Stomach (tissue), 9 donors: Measurements from ENCODE around the gene GABARAP. TPM values are rescaled to one million over a fixed set of nuclear protein-coding genes. Genes with fewer than 3 reads are reported as not detected.

Experiments
- DNase-seq, 2 donors: peaks; one replicate each; pipeline versions ENCODE4 v3.0.0 to v3.0.0-alpha.2; 2013 to 2019
- H3K27ac ChIP-seq, 5 donors: fragments of 200-600 bp in 4 of 5; sonication (generic) in 4 of 5; one replicate each; pipeline ENCODE4 v1.5.1; 2013 to 2019; ENCODE audit warnings: mild to moderate bottlenecking in 1 of 5, moderate library complexity in 1 of 5
- H3K27me3 ChIP-seq, 3 donors: fragments of 200-600 bp; sonication (generic); one replicate each; pipeline ENCODE4 v1.5.1; 2017 to 2019; ENCODE audit warnings: mixed run types in 1 of 3
- H3K36me3 ChIP-seq, 4 donors: fragments of 200-600 bp; sonication (generic); 1 replicate in 3 of 4; 2 replicates in 1 of 4; pipeline ENCODE4 v1.5.1; 2016 to 2019
- H3K4me1 ChIP-seq, 4 donors: fragments of 200-600 bp; sonication (generic); one replicate each; pipeline ENCODE4 v1.5.1; 2016 to 2019
- H3K4me3 ChIP-seq, 4 donors: fragments of 200-600 bp; sonication (generic) in 3 of 4; one replicate each; pipeline ENCODE4 v1.5.1; 2016 to 2019; ENCODE audit warnings: mild to moderate bottlenecking in 1 of 4
- H3K9me3 ChIP-seq, 4 donors: fragments of 200-600 bp; sonication (generic); one replicate each; pipeline ENCODE4 v1.5.1; 2016 to 2019
- EP300 ChIP-seq: sonication (generic); formaldehyde crosslinking; IDR thresholded peaks from one replicate; pipeline ENCODE4 v1.6.1; 2017; ENCODE audit warnings: antibody characterized with exemption
- POLR2A ChIP-seq, 4 donors: fragments of 450-650 bp; IDR thresholded peaks; one replicate each; pipeline ENCODE4 v1.6.1; 2016; ENCODE audit warnings: antibody characterized with exemption in 4 of 4, control low read depth in 2 of 4, mild to moderate bottlenecking in 1 of 4, moderate library complexity in 1 of 4
- POLR2AphosphoS5 ChIP-seq, 3 donors: sonication (generic); formaldehyde crosslinking; IDR thresholded peaks; one replicate each; pipeline ENCODE4 v1.6.1; 2016; ENCODE audit warnings: antibody characterized with exemption in 3 of 3
- WGBS, 5 donors: extraction: QIAGEN DNeasy Blood & Tissue Kit in 3 of 5; methylation state at CpG; one replicate each; pipeline versions ENCODE4 v1.1.5 to v1.1.7; 2013 to 2018; 5-methylcytosine and 5-hydroxymethylcytosine counted together
- intact Hi-C: fragments of 100-400 bp; cut with DNase I; formaldehyde crosslinking; loops from one replicate; pipeline ENCODE4 v1.15.1; 2023; ENCODE audit warnings: low total_unique reads
- polyA plus RNA-seq, 3 donors: library from polyadenylated mRNA; stranded (reverse); fragments of 200-250 nt; gene quantifications; one replicate each; pipeline ENCODE4 v1.2.3, GENCODE V29; 2013
- total RNA-seq, 5 donors: library from RNA; depleted of rRNA; stranded (reverse); fragments of >200 nt; gene quantifications; one replicate each; pipeline versions ENCODE4 v1.1.0 to v1.2.3, GENCODE V29; 2014 to 2016
- TF ChIP-seq, protein P1 (sequence below), 7 experiments: fragments of 450-650 bp in 4 of 7; fragments of 200-600 bp in 3 of 7; sonication (generic) in 3 of 7; IDR thresholded peaks; one replicate each; pipeline ENCODE4 v1.5.1; 2016 to 2019; ENCODE audit warnings: antibody characterized with exemption in 7 of 7, control low read depth in 2 of 7, mild to moderate bottlenecking in 1 of 7
- donor health status: healthy with polysubstance abuse.
- donor health status: Bipolar disorder and iron deficiency.
- donor health status: healthy.

The GABARAP gene
- total and polyA plus RNA-seq, 8 donors, result 111 to 1,252 (median 404) TPM

DNA sequence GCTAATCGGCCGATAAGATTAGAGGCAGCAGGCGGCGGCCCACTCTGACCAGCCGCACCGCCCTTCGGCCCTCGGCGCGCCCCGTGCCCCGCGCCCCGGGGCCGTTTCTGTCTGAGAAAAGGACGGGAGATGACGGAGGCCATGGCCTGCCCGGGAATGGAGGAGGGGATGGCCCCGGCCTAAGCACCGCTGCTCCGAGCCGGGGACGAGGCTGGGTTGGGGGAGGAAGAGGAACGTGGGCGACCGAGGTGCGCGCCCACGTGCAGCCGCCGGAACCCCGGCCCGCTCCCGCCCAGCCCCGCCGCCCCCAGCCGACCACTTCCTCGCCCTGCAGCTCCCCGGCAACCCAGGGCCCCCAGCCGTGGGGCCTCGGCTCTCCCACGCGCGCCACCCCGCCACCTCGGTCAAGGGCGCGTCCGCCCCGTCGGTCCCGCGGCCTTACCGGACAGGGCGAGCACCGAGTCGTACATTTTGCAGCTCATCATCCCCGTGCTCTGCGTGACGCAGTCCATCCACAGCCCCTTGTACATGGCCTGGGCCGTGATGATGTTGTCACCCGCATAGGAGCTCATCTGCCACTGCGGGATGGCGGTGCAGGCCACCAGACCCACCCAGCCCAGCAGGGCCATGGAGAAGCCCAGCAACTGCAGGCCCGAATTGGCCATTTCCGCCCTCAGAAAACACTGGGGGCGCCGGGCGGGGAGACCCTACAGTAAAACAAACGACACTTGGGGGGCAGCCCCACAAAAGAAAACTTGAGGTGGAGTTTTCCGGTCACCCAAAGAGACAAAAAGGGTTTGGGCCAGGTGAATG is 19.3 kb upstream of the GABARAP start:
- intact Hi-C loops, result no loop called here
- H3K9me3 ChIP-seq, result no peaks in the 10 kb centered on the region
- peaks cover 15 to 36% (median 33%) of the 10 kb centered on the region in 4 donors for H3K36me3 ChIP-seq
- TF ChIP-seq EP300, result no peak
- TF ChIP-seq POLR2AphosphoS5 (IDR thresholded peaks at IDR 0.05), result no peak
- no peak for TF ChIP-seq POLR2A (IDR thresholded peaks at IDR 0.05)
- TF ChIP-seq, protein P1, sequence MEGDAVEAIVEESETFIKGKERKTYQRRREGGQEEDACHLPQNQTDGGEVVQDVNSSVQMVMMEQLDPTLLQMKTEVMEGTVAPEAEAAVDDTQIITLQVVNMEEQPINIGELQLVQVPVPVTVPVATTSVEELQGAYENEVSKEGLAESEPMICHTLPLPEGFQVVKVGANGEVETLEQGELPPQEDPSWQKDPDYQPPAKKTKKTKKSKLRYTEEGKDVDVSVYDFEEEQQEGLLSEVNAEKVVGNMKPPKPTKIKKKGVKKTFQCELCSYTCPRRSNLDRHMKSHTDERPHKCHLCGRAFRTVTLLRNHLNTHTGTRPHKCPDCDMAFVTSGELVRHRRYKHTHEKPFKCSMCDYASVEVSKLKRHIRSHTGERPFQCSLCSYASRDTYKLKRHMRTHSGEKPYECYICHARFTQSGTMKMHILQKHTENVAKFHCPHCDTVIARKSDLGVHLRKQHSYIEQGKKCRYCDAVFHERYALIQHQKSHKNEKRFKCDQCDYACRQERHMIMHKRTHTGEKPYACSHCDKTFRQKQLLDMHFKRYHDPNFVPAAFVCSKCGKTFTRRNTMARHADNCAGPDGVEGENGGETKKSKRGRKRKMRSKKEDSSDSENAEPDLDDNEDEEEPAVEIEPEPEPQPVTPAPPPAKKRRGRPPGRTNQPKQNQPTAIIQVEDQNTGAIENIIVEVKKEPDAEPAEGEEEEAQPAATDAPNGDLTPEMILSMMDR (IDR thresholded peaks at IDR 0.05), result no peak
- H3K4me1 ChIP-seq, result peaks cover 31 to 51% (median 40%) of the 10 kb centered on the region in 4 donors
- no peak for DNase-seq
- peak overlapping the region in 4 of 5 donors; percentile 36 to 73 (median 59) for H3K27ac ChIP-seq
- 4 to 31% (median 10%) methylated on average over 10 to 71 of the region's 71 CpGs for WGBS, 5 donors
- H3K4me3 ChIP-seq, result peak overlapping the region; percentile 41 to 60 (median 46)
- peaks cover 10 to 63% (median 46%) of the 10 kb centered on the region in 3 donors for H3K27me3 ChIP-seq

DNA sequence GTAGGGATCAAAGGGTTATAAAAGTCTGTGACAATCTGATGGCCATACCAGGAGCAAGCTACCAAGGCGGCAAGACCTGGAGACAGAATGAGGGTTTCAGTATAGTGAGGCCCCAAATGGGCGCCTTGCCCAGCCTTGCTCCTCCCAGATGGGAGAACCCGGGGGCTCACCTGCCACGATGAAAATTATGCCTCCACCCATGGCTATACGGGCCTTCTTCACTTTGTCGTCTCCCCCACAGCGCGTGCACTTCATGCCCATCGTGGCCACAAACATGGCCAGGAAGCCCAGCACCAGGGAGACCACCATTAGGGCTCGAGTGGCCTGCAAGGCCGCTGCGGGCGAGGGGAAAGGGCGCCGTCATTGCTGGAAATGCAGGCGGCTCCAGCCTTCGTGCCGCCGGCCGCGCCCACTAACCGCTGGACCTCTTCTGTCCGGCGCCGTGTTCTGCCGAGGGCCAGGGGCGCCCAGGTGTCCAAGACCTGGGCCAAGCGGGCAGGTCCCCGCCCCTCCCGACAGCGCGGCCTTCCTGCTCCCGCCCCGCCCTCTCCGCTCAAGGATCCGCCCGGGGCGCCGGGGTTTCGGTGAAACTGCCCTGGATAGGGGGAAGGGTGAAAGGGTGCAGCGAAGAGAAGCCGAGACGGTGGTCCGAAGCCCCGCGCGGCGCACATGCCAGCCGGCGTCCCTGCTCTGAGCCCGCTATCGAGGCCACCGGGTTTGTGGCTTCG is 18.6 kb upstream of the GABARAP start:
- DNase-seq, result peak; percentile 47 to 85
- peaks cover 10 to 59% (median 46%) of the 10 kb centered on the region in 3 donors for H3K27me3 ChIP-seq
- intact Hi-C loops, result no loop called here
- TF ChIP-seq, protein P1 (IDR thresholded peaks at IDR 0.05), result no peak
- TF ChIP-seq POLR2A (IDR thresholded peaks at IDR 0.05) (no peak), EP300 (no peak), POLR2AphosphoS5 (IDR thresholded peaks at IDR 0.05) (no peak)
- H3K27ac ChIP-seq, result peak overlapping the region in 4 of 5 donors; percentile 36 to 73 (median 59)
- peaks cover 21 to 43% (median 41%) of the 10 kb centered on the region in 4 donors for H3K36me3 ChIP-seq
- 3 to 8% (median 6%) methylated on average over 34 to 54 of the region's 54 CpGs for WGBS, 5 donors
- peaks cover 31 to 51% (median 40%) of the 10 kb centered on the region in 4 donors for H3K4me1 ChIP-seq
- peak overlapping the region; percentile 41 to 60 (median 46) for H3K4me3 ChIP-seq
- no peaks in the 10 kb centered on the region for H3K9me3 ChIP-seq

DNA sequence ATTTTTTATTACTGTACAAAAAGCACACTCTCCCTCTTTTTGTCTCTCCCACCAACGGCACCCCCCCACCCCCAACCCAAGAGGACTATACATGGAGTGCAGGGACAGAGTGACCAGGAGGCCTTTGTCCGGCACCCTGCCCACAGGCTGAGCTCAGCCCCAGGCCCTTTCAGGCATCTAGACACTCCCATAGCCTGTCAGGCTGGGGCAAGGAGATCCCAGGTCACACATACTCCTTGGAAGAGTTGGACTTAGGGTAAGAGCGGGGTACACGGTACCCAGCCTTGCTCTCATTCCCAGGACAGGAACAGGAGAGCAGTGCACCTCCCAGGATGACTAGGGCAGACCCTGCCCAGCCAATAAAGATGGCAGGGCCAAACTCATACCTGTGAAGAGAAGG is 17.9 kb upstream of the GABARAP start:
- TF ChIP-seq, protein P1 (IDR thresholded peaks at IDR 0.05), result no peak
- TF ChIP-seq POLR2A (IDR thresholded peaks at IDR 0.05) (no peak), POLR2AphosphoS5 (IDR thresholded peaks at IDR 0.05) (no peak), EP300 (no peak)
- no peaks in the 10 kb centered on the region for H3K9me3 ChIP-seq
- peaks cover 10 to 52% (median 46%) of the 10 kb centered on the region in 3 donors for H3K27me3 ChIP-seq
- no peak for DNase-seq
- 70 to 91% (median 79%) methylated on average over 2 to 4 of the region's 4 CpGs for WGBS, 5 donors
- intact Hi-C loops, result no loop called here
- H3K27ac ChIP-seq, result no peak overlapping the region
- peaks cover 31 to 51% (median 40%) of the 10 kb centered on the region in 4 donors for H3K4me1 ChIP-seq
- no peak overlapping the region for H3K4me3 ChIP-seq
- H3K36me3 ChIP-seq, result peaks cover 25 to 50% (median 47%) of the 10 kb centered on the region in 4 donors

DNA sequence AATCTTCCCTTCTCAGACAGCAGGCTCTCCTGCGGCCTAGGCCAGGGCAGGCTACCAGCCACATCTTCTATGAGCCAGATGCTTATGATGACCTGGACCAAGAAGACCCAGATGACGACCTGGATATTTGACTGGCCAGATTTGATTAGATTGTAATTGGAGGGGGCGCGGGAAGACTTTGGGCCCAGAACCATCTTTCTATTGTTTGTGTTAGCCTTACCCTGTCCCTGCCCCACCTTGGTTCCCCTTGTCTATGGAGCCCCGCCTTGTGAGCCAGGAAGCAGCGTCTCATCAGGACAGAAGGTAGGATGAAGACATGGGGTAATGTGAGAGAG is 17.3 kb upstream of the GABARAP start:
- peaks cover 30 to 56% (median 54%) of the 10 kb centered on the region in 4 donors for H3K36me3 ChIP-seq
- H3K4me1 ChIP-seq, result peaks cover 31 to 51% (median 39%) of the 10 kb centered on the region in 4 donors
- no peaks in the 10 kb centered on the region for H3K9me3 ChIP-seq
- no peak for DNase-seq
- 90 to 99% (median 95%) methylated on average over 6 of the region's 6 CpGs for WGBS, 5 donors
- H3K27ac ChIP-seq, result no peak overlapping the region
- H3K4me3 ChIP-seq, result no peak overlapping the region
- TF ChIP-seq, protein P1 (IDR thresholded peaks at IDR 0.05), result no peak
- peaks cover 10 to 46% (median 43%) of the 10 kb centered on the region in 3 donors for H3K27me3 ChIP-seq
- intact Hi-C loops, result no loop called here
